ENCODE data around the gene ANXA10.

DNA sequence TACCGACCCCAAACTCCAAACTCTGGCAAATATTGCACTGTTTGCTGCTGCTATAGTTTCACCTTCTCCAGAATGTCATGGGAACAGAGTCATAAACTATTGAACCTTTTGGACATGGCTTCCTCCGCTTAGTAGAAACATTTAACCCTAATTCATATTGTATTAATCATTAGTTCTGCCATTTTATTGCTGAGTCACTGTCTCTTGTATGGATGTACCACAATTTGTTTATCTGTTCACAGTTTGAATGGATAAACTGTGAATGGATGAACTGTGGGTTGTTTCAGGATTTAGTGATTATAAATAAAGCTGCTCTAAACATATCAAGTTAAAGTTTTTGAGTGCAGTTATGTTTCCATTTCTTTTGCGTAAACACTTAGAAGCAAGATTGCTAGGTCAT is 10.1 kb downstream of the ANXA10 start:
- TF ChIP-seq, protein P1, sequence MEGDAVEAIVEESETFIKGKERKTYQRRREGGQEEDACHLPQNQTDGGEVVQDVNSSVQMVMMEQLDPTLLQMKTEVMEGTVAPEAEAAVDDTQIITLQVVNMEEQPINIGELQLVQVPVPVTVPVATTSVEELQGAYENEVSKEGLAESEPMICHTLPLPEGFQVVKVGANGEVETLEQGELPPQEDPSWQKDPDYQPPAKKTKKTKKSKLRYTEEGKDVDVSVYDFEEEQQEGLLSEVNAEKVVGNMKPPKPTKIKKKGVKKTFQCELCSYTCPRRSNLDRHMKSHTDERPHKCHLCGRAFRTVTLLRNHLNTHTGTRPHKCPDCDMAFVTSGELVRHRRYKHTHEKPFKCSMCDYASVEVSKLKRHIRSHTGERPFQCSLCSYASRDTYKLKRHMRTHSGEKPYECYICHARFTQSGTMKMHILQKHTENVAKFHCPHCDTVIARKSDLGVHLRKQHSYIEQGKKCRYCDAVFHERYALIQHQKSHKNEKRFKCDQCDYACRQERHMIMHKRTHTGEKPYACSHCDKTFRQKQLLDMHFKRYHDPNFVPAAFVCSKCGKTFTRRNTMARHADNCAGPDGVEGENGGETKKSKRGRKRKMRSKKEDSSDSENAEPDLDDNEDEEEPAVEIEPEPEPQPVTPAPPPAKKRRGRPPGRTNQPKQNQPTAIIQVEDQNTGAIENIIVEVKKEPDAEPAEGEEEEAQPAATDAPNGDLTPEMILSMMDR (conservative IDR thresholded peaks at IDR 0.05), result no peak
- no peak for TF ChIP-seq ZFX (IDR thresholded peaks at IDR 0.05)
